Endothelial cell of umbilical vein (primary cell): ENCODE measurements around the gene TIMMDC1. TPM values are rescaled to one million over a fixed set of nuclear protein-coding genes. Genes with fewer than 3 reads are reported as not detected.

Experiments used
- BruUV-seq: library from RNA; stranded (reverse); fragments of 400-500 nt; replicated peaks from 2 replicates; lab custom pipeline; 2021; lab: Mats Ljungman, UMichigan
- CTCF ChIA-PET: fragments of 300-600, 350-600 bp; sonication (Branson Sonifier 250); formaldehyde crosslinking; loops from one replicate; lab custom pipeline; 2021; ENCODE audit warnings: antibody characterized with exemption, inconsistent platforms; lab: Charles Lee
- POLR2A ChIA-PET: fragments of 300-600, 350-600 bp; sonication (Branson Sonifier 250); formaldehyde crosslinking; loops from one replicate; lab custom pipeline; 2021; ENCODE audit warnings: antibody characterized with exemption, inconsistent platforms; lab: Charles Lee
- DNase-seq: peaks from one replicate; pipeline ENCODE4 v3.0.0-alpha.2; 2011; ENCODE audit warnings: low read depth, low spot score
- FAIRE-seq: peaks from 2 replicates; lab custom pipeline; 2011; peaks lifted over from hg19 to GRCh38; lab: Jason Lieb, UNC
- H2AFZ ChIP-seq: 2 replicates; pipeline ENCODE4 v1.6.0; 2012; ENCODE audit warnings: low read depth, low read length, control low read depth, inconsistent platforms
- H3K27ac ChIP-seq: 2 replicates; pipeline ENCODE4 v1.5.1; 2011; ENCODE audit warnings: low read depth, mild to moderate bottlenecking, control low read depth, low read length, moderate library complexity; ENCODE audit not compliant: insufficient read depth
- H3K27me3 ChIP-seq, 2 experiments: 2 replicates each; pipeline versions ENCODE4 v1.6.0 to v1.6.1; 2011; ENCODE audit warnings: low read length in 2 of 2, mixed read lengths in 1 of 2; ENCODE audit not compliant: control insufficient read depth in 2 of 2, insufficient read depth in 2 of 2
- H3K36me3 ChIP-seq, 2 experiments: 2 replicates in 1 of 2; 3 replicates in 1 of 2; pipeline ENCODE4 v1.5.1; 2011; ENCODE audit warnings: low read length in 2 of 2, mild to moderate bottlenecking in 1 of 2, moderate library complexity in 1 of 2; ENCODE audit not compliant: control insufficient read depth in 2 of 2, insufficient read depth in 2 of 2; ENCODE audit errors: extremely low read depth in 1 of 2
- H3K4me1 ChIP-seq: 3 replicates; pipeline ENCODE4 v1.5.1; 2011; ENCODE audit warnings: mild to moderate bottlenecking, low read length; ENCODE audit not compliant: control insufficient read depth, insufficient read depth; ENCODE audit errors: extremely low read depth
- H3K4me2 ChIP-seq: 2 replicates; pipeline ENCODE4 v1.6.1; 2011; ENCODE audit warnings: low read length, control low read depth, mixed read lengths; ENCODE audit not compliant: insufficient read depth
- H3K4me3 ChIP-seq, 3 experiments: fragments of 200-600 bp in 1 of 3; sonication (generic), shearing (Covaris generic) in 1 of 3; replicated peaks in 1 of 3; 2 replicates each; pipeline ENCODE4 v1.5.1; 2011 to 2016; ENCODE audit warnings: control low read depth in 3 of 3, low read length in 3 of 3, mild to moderate bottlenecking in 2 of 3, inconsistent platforms in 1 of 3, low read depth in 1 of 3, moderate library complexity in 1 of 3; ENCODE audit not compliant: insufficient read depth in 1 of 3
- H3K79me2 ChIP-seq: 2 replicates; pipeline ENCODE4 v1.6.0; 2012; ENCODE audit warnings: low read length, inconsistent platforms; ENCODE audit not compliant: control insufficient read depth, insufficient read depth
- H3K9ac ChIP-seq: replicated peaks from 2 replicates; pipeline ENCODE3; 2011; ENCODE audit warnings: low read length, control low read depth; ENCODE audit not compliant: insufficient read depth; ENCODE audit errors: extremely low read depth
- H3K9me1 ChIP-seq: replicated peaks from 3 replicates; pipeline ENCODE4 v1.6.0; 2011; ENCODE audit warnings: mild to moderate bottlenecking, low read length; ENCODE audit not compliant: control insufficient read depth, insufficient read depth; ENCODE audit errors: extremely low read depth
- H3K9me3 ChIP-seq: replicated peaks from 2 replicates; pipeline ENCODE4 v1.5.1; 2012; ENCODE audit warnings: low read length, inconsistent platforms; ENCODE audit not compliant: control insufficient read depth, insufficient read depth
- H4K20me1 ChIP-seq: replicated peaks from 2 replicates; pipeline ENCODE3; 2011; ENCODE audit warnings: mild to moderate bottlenecking, low read length; ENCODE audit not compliant: control insufficient read depth, insufficient read depth; ENCODE audit errors: extremely low read depth
- EZH2 ChIP-seq: IDR thresholded peaks from 2 replicates; pipeline ENCODE4 v1.6.1; 2012; ENCODE audit warnings: borderline replicate concordance, low read depth, mild to moderate bottlenecking, moderate library complexity, low read length, inconsistent platforms; ENCODE audit not compliant: severe bottlenecking
- FOS ChIP-seq: IDR thresholded peaks from 2 replicates; pipeline ENCODE4 v1.6.1; 2011; ENCODE audit warnings: mild to moderate bottlenecking, low read length, moderate library complexity, borderline replicate concordance; ENCODE audit not compliant: insufficient read depth
- GATA2 ChIP-seq: IDR thresholded peaks from 2 replicates; pipeline ENCODE4 v1.7.0; 2011; ENCODE audit warnings: low read depth, mild to moderate bottlenecking, moderate library complexity, mixed read lengths, low read length; ENCODE audit not compliant: insufficient read length, insufficient read depth
- JUN ChIP-seq: IDR thresholded peaks from 2 replicates; pipeline ENCODE4 v1.6.1; 2011; ENCODE audit warnings: borderline replicate concordance, low read depth; ENCODE audit not compliant: insufficient read length, insufficient read depth
- MAX ChIP-seq: IDR thresholded peaks from 2 replicates; pipeline ENCODE4 v1.6.1; 2011; ENCODE audit not compliant: insufficient read depth, insufficient read length
- MYC ChIP-seq: IDR thresholded peaks from one replicate; pipeline ENCODE4 v1.6.1; 2011; ENCODE audit warnings: mild to moderate bottlenecking, low read depth, low read length
- POLR2A ChIP-seq: IDR thresholded peaks from 2 replicates; pipeline ENCODE4 v1.6.1; 2012; ENCODE audit warnings: low read depth, mild to moderate bottlenecking, control low read depth, low read length
- POLR2AphosphoS5 ChIP-seq: IDR thresholded peaks from 2 replicates; pipeline ENCODE4 v1.6.1; 2012; ENCODE audit warnings: low read depth, mild to moderate bottlenecking, control low read depth, low read length, moderate library complexity; ENCODE audit not compliant: insufficient read depth
- dilution Hi-C: fragments of 300-500 bp; cut with MboI; formaldehyde crosslinking; loops from one replicate; pipeline ENCODE4 v1.15.0; 2019; ENCODE audit warnings: low sequenced_read_pairs; ENCODE audit not compliant: extremely low pct_ligation_motif_present
- intact Hi-C: fragments of 100-400 bp; cut with micrococcal nuclease; formaldehyde crosslinking; loops from one replicate; pipeline ENCODE4 v1.10.0; 2022
- polyA plus RNA-seq, 4 experiments: library from polyadenylated mRNA; depleted of rRNA in 3 of 4; stranded (reverse) in 3 of 4; unstranded in 1 of 4; fragments of >200 nt; gene quantifications; 2 replicates each; pipeline versions ENCODE4 v1.2.1 to v1.2.3, GENCODE V29; 2011 to 2012; ENCODE audit warnings: missing spikeins in 1 of 4
- total RNA-seq: library from RNA; stranded (reverse); gene quantifications from 2 replicates; pipeline ENCODE4 v1.2.3, GENCODE V29; 2021
- TF ChIP-seq, protein P1 (sequence below), 2 donors: IDR thresholded peaks; 1 replicate in 1 of 2; 2 replicates in 1 of 2; pipeline ENCODE4 v1.5.1; 2011; ENCODE audit warnings: low read length in 2 of 2, mild to moderate bottlenecking in 2 of 2, moderate library complexity in 2 of 2, control low read depth in 1 of 2, inconsistent platforms in 1 of 2, low read depth in 1 of 2; ENCODE audit not compliant: insufficient read depth in 1 of 2; ENCODE audit errors: extremely low read depth in 1 of 2

Gene TIMMDC1
- total and polyA plus RNA-seq, 2 donors (not counting 3 experiments of a cell fraction or from before 2014, with no cell fraction given), result 49.2 to 76.2 TPM

DNA sequence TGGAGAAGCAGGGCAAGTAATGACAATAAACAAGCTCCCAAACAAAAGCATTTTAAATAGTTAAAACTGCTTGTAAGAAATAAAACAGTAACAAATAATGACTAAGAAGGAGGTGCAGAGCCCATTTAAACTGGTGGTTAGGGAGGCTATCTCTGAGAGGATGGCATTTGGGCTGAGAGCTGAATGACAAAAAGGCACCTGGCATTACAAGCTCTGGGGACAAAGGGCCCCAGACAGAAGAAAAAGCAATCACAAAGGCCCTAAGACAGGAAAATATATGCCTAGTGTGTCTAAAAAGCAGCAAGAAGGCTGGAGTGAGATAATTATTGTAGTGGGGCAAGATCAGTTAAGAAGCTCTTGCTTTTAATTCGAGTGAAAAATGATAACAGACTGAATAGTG is 44.5 kb upstream of the TIMMDC1 start:
- TF ChIP-seq POLR2AphosphoS5 (no peak), JUN (no peak), POLR2A (no peak), MAX (no peak), FOS (no peak), EZH2 (no peak)

DNA sequence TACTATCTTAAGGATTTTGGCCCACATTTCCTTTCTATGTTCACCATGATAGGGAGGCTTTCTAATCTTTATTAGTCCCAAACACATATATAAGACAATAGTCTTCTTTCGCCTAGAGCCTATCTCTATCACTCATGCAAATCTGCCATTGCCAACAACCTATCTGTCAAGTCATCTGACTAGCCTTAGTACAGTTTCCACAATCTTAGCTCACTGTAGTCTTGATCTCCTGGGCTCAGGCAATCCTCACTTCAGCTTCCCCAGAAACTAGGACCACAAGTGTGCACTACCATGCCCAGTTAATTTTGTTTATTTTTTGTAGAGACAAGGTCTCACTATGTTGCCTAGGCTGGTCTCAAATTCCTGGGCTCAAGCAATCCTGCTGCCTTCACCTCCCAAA is 41.9 kb upstream of the TIMMDC1 start:
- H3K4me3 ChIP-seq, result no peak overlapping the region
- no peak overlapping the region for H2AFZ ChIP-seq
- H3K9me3 ChIP-seq, result no peaks in the 10 kb centered on the region
- POLR2A ChIA-PET, result no interaction called here
- no peak overlapping the region for H3K9ac ChIP-seq
- H3K27ac ChIP-seq, result no peak overlapping the region
- no peak overlapping the region for H3K4me2 ChIP-seq
- no peaks in the 10 kb centered on the region for H3K9me1 ChIP-seq
- dilution Hi-C loops (no loop called here), intact Hi-C loops (no loop called here)
- CTCF ChIA-PET, result interaction anchor here (1.7 kb wide), 1 partner anchor 16 kb away, joined by 6 read pairs; no protein-coding TSS in a partner anchor
- TF ChIP-seq EZH2 (no peak), JUN (no peak), MAX (no peak), FOS (no peak), GATA2 (no peak), MYC (no peak), POLR2A (no peak), POLR2AphosphoS5 (no peak)
- TF ChIP-seq, protein P1, sequence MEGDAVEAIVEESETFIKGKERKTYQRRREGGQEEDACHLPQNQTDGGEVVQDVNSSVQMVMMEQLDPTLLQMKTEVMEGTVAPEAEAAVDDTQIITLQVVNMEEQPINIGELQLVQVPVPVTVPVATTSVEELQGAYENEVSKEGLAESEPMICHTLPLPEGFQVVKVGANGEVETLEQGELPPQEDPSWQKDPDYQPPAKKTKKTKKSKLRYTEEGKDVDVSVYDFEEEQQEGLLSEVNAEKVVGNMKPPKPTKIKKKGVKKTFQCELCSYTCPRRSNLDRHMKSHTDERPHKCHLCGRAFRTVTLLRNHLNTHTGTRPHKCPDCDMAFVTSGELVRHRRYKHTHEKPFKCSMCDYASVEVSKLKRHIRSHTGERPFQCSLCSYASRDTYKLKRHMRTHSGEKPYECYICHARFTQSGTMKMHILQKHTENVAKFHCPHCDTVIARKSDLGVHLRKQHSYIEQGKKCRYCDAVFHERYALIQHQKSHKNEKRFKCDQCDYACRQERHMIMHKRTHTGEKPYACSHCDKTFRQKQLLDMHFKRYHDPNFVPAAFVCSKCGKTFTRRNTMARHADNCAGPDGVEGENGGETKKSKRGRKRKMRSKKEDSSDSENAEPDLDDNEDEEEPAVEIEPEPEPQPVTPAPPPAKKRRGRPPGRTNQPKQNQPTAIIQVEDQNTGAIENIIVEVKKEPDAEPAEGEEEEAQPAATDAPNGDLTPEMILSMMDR (IDR thresholded peaks at IDR 0.05; ENCODE audit: extremely low read depth in 1 of 2, insufficient read depth in 1 of 2, low read depth in 1 of 2, low read length in 2 of 2), result no peak
- H3K36me3 ChIP-seq, result peaks cover 19 to 29% of the 10 kb centered on the region in 2 experiments
- peaks cover 27% of the 10 kb centered on the region for H3K79me2 ChIP-seq
- BruUV-seq, result no TSS peak
- peaks cover under 1% of the 10 kb centered on the region for H3K4me1 ChIP-seq
- no peaks in the 10 kb centered on the region for H4K20me1 ChIP-seq
- no peaks in the 10 kb centered on the region for H3K27me3 ChIP-seq
- DNase-seq, result no peak
- no peak for FAIRE-seq

More for the DNA sequence above, 44.5 kb upstream of the TIMMDC1 start:
- dilution Hi-C loops (no loop called here), intact Hi-C loops (no loop called here)
- Histone ChIP-seq H3K79me2 (peaks cover 12% of the 10 kb centered on the region), H3K4me2 (no peak overlapping the region), H2AFZ (no peak overlapping the region), H3K9ac (no peak overlapping the region), H3K9me3 (no peaks in the 10 kb centered on the region), H3K9me1 (no peaks in the 10 kb centered on the region), H3K36me3 (peaks cover 16 to 35% of the 10 kb centered on the region in 2 experiments), H4K20me1 (no peaks in the 10 kb centered on the region), H3K4me1 (no peaks in the 10 kb centered on the region), H3K4me3 (no peak overlapping the region), H3K27me3 (no peaks in the 10 kb centered on the region), H3K27ac (no peak overlapping the region)
- DNase-seq (no peak), FAIRE-seq (no peak)
- CTCF ChIA-PET, result no interaction called here
- no TSS peak for BruUV-seq
- POLR2A ChIA-PET, result no interaction called here
